GM18861 (cell line): Measurements from ENCODE around the gene CUX1.

Experiments used
- ATAC-seq: cut with Tn5 transposase; IDR thresholded peaks from one replicate; pipeline ENCODE4 v1.9.1; 2021; ENCODE audit not compliant: unreplicated experiment

The CUX1 gene

DNA sequence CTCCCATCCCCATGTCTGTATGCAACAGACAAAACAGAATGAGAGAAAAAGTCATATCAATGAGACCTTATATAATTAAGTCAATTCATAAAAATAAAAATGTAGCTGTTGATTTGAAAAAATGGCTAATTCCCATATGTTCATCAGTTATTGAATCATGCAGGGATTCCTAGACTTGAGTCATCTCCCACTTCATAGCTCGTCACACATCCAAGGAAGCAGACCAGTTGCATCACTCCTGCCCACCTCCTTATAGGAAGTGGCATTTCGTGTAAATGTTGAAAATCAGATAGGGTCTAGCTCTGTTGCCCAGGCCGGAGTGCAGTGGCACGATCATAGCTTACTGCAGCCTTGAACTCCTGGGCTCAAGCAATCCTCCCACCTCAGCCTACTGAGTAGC, 413.2 kb downstream of the CUX1 start:
- ATAC-seq: no peak

DNA sequence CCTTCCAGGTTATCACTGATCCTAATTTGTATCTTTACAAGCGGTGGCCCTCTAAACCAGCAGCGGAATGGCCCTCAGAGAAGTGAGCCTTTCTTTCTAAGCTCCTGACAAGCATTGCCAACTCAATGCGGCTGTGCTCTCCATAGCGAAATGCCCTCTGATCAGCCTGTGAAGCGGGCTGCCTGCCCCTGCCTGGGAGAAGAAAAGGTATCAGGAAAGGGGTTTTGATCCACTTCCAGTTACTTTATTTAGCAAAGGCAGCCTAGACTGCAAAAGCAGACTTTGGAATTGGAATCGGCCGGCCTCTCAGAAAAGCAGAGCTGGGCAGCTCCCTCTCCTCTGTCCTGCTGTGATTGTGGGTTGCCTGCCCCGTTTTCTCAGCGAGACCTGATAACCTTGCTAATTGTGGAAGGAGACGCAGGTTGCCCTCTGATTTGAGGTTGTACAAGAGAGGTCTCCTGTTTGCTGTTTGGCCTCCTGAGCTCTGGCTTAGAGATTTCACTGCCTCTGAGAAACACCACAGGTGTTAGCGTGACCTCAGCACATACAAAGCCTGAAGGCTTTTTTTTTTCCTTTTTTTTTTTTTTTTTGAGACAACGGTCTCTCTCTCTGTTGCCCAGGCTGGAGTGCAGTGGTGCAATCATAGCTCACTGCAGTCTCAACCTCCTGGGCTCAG, 415.3 kb downstream of the CUX1 start:
- ATAC-seq: no peak

DNA sequence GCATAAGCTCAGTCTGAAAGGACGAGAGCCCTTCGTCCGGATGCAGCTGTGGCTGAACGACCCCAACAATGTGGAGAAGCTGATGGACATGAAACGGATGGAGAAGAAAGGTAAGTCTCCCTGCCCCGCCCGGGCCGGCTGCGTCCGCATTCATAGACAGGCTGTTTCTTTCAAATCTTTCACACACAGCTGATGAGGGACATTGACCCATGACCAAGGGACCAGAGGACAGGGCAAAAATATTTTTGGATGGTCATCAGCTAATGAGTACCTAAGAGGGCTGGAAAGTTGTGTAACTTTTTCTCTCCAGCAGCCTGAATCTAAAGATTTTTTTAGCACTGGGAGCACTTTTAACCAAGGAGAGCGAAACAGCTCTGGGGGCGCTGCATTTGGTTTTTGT, 416.7 kb downstream of the CUX1 start:
- ATAC-seq: no peak

DNA sequence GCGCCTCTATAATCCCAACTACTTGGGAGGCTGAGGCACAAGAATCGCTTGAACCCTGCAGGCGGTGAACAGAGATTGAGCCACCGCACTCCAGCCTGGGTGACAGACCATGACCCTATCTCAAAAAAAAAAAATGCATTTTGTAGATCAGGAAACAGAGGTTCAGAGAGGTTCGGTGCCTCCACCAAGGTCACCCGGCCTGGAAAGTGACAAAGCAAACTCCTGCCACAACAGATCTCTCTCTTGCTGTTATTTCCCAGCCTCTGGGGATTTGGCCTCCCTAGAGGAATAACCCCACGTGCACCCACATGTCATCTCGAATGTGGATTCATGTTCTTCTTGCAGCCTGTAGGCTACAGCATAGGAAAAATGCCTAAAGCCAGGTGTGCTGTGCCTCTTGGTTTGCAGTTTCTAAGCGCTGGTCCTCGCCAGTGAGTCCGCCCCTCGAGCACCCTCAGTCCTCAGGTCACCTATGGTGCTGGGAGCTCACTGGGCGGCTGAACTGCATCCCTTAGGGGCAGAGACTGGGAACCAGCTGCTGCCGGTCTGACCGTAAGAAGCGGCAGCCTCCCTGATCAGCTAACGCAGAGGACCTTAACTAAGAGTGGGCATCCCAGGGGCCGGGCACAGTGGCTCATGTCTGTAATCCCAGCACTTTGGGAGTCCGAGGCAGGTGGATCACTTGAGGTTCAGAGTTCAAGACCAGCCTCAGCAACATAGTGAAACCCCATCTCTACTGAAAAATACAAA, 417.6 kb downstream of the CUX1 start:
- ATAC-seq: no peak

DNA sequence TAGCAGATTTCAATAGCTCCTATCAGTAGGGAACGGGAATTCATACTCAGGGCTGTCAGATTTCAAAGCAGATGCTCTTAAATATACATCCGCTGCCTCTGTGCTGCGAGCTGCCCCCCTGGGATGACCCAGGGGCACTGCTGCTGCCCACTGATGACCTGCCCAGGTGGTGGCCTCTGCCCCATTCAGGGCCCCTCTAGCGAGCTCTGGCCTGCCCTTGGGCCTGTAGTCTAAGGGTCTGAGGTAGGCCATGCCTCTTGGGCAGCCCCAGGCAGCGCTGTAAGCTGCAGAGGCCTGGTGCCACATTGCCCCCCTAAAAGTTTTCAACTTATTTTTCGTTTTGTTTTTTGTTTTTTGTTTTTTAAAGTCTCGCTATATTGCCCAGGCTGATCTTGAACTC, 418.7 kb downstream of the CUX1 start:
- ATAC-seq: no peak

DNA sequence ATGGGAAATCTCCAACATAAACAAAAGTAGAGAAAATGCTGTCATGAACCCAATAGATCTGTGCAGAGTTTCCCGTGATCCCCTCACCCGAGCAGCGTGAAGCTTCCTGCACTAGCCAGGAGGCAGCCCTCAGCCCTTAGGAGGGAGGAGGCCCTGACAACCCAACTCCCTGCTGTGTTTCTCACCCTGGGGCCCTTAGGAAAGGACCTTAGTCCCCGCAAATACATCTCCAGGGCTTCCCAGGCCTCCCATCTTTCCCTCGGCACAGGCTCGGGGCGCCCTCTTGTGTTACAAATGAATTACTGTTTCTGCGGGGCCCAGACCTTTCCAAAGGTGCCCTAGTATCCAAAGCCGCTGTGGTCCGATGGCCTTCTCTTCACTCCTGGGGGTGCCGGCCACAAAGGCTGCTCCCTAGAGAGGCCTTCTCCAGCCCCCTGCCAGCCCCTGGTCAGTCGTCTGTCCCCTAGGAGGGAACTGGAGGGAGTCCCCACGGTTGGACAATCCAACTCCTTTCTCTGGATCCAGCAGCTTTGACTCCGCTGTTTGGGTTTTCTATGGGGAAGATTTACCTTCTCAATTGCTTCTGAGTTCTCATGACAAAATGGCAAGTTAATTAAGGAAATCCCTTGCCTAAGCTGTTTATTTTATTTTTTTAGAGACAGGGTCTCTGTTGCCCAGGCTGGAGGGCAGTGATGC, 419.3 kb downstream of the CUX1 start:
- no peak for ATAC-seq

DNA sequence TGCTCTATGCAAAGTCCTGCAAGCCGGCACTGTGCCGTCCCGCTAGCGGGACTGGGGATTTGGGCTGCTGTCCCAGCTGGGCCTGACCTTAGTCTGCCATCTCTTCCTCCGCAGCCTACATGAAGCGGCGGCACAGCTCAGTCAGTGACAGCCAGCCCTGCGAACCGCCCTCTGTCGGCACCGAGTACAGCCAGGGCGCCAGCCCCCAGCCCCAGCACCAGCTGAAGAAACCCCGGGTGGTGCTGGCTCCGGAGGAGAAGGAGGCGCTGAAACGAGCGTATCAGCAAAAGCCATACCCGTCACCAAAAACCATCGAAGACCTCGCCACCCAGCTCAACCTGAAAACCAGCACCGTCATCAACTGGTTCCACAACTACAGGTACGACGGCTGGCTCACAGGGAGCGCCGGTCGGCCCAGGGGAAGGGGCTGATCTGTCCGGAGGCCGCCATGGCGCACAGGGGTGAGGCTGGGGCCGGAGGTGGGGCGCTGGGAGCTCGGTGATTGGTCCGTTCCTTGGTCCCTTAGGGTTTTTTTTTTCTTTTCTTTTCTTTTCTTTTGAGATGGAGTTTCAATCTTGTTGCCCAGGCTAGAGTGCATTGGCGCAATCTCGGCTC, 421.9 kb downstream of the CUX1 start:
- no peak for ATAC-seq

DNA sequence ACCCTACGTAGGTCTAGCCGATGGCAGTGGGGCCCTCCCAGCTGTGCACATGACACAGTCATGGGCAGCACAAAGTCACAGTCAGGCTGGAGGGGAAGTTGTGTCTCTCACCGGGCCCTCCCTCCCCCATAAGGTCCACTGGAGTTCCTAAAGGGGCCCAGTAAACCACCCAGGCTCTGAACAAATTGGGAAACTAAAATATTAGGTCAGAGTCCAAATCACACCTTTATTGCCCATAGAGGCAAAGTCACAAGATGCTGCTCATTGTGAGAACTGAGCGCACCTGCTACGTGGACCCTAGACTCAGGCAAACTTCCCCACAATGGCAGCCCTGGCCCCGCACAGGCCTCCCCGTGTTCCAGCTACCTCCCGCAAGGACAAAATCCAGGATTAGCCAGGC, 424.0 kb downstream of the CUX1 start:
- ATAC-seq: no peak

DNA sequence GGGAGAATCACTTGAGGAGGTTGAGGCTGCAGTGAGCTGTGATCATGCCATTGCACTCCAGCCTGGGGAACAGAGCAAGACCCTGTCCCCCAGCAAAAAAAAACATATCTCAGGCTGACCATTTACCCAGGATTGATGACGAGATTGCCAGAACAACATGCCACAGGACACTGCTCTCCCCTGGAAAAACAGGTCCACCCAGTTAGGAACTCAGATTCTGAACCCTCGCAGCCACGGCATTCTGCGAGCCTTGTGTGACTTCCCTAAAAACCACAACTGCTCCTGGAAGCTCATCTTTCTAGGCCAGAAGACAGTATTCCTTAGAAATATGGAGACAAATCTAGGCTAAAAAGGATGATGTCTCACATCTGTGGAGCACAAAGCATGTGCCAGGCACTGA, 427.2 kb downstream of the CUX1 start:
- ATAC-seq: no peak

DNA sequence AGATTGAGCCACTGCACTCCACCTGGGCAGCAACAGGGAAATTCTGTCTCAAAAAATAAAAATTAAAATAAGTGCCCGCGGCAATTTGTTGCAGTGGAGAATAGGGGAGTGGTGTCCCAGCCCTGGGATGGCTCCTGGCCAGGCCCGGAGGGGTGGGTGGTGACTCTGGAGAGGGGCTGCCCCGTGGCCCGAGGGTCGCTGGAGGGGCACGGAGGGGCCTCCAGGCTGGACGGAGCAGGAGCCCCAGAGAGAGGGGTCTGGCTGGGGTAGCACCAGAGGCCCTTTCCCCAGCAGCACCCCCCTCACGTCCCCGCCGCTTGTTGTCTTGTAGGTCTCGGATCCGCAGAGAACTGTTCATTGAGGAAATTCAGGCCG, 430.6 kb downstream of the CUX1 start:
- ATAC-seq: no peak

DNA sequence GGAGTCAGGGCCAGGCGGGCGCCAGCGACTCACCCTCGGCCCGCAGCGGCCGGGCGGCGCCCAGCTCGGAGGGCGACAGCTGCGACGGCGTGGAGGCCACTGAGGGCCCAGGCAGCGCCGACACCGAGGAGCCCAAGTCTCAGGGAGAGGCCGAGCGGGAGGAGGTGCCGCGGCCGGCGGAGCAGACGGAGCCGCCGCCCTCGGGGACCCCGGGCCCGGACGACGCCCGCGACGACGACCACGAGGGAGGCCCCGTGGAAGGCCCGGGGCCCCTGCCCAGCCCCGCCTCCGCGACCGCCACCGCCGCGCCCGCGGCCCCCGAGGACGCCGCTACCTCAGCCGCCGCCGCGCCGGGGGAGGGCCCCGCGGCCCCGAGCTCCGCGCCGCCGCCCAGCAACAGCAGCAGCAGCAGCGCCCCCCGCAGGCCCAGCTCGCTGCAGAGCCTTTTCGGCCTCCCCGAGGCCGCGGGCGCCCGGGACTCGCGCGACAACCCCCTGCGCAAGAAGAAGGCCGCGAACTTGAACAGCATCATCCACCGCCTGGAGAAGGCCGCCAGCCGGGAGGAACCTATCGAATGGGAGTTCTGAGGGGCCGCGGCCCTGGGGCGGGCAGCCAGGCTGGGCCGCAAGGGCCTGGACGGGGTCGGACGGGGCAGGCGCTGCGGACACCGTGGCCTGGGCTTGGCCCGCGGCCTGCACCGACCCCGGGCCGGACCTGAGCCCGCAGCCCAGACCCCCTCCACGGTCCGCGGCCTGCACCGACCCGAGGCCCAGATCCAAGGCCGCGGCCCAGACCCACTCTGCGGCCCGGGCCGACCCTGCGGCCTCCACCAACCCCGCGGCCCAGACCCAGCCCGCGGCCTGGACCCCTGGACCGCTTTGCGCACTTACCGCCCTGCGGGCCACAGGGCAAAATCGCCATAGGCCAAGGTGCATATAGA, 431.3 kb downstream of the CUX1 start:
- no peak for ATAC-seq

DNA sequence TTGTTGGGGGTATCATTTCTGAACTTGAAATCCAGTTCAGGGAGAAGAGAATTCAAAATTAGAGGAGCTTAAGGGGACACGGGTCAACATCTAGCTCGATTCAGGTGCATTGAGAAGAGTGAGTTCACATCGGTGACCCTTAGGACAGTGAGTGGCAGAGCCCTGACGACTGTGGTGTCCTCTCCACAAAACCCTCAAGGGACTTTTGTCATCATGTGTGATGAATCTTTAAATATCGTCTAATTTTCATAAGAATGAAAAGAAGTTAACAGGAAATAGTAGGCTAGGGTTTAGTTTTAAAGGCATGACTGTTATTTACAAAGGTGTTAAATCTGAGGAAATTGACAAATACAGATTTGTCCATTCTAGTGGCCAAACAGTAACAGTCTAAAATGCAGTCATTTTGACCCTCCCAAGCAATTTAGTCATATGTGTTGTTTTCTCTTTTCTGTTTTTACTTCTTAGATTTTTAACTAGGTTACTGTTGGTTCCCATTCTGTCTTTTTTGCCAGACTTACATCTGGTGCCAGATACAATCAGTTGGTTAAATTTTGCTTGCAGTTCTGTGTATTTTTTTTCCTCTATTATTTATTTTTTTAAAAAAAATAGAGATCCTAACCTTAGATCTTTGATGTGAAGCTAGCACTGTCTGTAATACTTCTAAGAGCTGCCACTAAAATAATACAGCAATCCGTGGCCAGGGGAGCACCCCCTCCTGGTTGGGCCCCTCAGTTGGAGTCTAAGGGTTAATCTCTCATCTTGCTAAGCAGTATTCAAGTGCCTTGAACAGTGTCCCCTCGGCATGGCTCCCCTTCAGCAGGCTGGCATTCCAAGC, 434.3 kb downstream of the CUX1 start:
- no peak for ATAC-seq

DNA sequence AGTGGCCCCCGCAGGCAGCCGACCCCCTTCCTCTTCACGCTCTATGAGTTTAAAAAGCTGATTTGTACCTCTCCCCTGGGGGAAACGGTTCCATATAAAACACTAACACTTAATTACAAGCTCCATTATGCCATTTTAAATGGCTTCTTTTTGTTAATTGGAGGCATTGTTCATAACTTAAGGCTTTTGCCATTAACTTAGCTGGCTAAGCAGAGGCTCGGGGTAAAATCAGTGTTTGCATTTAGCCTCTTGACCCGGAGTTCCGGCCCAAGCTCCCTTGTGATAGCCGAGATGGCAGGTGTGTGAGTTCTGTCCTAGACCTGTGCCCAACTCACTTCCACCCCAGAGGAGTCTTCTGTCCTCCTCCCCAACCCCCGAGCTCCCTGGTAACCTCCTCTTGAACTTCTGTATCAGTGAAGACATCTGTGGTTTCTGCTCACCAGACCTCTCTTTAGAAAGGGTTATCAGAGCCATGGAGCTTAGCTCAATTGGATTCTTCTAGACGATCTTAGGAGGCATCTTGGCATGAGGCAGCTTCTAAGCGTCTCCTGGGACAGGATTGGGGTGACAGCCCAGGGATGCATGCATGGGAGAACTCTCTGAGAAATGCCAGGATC, 435.0 kb downstream of the CUX1 start:
- no peak for ATAC-seq

DNA sequence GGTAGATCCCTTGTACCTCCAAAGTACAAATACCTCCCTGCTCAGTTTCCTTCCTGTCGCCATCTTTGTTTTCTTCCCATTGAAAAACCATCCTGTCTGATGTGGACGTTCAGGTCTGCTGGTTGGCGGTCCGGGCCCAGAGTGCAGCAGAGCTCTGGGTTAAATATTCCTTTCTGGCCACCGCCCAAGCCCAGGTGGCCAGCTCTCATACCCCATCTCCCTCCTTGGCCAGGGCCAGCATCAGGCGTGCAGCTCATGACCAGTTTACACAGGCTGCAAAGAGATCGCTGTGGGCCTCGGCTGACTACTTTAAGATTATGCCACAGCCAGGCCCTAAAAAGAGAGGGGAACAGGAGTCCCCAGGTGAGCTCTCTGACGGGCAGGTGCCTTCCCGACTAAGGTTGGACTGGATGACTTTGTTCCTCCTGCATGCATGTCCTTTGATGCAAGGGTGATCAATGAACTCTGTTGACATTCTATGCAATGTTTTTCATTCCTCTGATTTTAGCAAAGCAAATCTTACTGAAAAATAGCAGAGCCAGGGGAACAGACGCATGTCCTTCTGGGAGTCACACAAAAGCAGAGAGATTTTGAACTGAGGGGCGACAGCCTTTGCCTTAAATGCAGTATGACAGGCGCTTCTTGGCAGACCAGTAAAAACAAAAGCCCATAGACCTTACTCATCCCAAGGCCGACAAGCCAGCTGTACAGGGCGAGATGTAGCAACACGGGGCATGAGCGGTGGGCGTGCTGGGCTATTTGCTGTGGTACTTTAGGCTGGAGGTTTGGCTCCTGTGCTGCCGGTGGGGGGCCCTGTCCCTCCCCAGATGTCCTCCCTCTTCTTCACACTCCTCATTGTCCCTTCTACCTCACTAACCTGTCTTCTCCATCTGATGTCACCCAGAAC, 435.9 kb downstream of the CUX1 start:
- ATAC-seq: no peak

DNA sequence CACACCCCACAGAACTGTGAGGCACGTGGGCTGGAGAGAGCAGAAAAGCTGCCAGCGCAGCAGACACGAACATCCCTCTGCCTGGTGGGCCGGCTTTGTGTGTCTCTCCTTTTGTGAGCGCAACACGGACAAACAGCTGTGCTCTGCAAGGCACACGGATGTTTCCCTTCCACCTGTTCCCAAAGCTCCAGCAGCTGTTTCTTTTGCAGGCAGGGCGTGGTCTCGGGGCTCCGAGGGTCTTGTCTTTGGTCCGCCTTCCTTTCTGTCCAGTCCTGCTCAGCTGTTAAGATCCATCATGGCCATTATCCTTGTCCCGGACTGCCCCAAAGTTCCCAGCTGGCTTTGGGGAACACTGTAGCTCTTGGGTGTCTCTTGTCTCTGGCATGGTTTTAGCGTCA, 436.5 kb downstream of the CUX1 start:
- no peak for ATAC-seq

DNA sequence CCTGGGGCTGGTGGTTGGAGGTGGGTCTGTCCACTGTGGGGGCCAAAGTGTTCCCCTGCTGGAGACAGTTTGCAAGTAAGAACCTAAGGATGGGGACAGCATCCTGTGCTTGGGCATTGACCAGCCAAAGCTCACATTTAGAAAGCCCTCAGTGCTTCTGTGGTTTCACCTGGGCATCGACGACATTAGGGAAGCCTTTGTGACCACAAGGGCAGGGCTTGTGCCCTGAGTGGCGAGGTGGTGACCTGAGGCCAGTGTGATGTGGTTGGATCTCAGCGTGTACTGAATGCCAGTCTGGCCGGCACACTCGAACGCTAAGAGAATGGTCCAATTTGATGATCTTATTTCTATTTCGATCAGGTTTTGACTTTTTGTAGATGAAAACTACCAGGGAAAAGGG, 437.1 kb downstream of the CUX1 start:
- no peak for ATAC-seq

DNA sequence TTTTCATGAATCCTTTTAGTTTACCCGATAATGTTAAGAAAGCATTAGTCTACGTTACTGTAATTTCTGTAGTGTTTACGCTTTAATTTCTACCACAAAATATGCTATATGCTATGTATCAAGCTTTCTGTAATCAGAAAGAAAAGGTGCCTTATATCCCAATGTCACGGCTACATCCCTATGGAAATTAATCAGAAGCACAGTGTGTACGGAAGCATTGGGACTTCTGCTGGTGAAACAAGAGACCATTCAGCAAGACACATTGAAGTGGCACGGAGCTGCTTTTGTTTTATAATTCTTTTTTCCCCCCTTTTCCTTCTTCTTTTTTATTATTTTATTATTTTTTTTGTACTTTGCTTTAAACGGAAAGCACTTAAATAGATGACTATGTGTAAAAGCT, 438.1 kb downstream of the CUX1 start:
- no peak for ATAC-seq

DNA sequence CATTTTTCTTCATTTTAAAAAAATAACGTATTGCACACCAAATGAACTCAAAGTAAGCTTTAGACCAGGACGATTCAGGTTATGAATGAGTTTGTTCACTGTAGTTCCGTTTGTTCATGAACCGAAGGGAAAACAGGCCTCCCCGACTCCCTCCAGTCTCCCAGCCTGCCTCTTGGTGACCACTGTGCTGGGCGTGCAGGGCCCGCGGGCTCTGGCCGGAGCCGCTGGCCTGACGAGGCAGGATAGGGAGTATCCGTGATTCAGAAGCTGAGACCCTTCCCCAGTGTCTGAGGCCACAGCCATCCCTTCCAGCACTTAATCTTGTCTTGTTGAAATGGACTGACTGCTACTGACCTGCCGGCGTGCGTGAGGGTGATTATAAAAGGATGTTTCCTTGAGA, 438.5 kb downstream of the CUX1 start:
- ATAC-seq: no peak
